Measurements from ENCODE around the gene PRAMEF9. TPM values are rescaled to one million over a fixed set of nuclear protein-coding genes. Genes with fewer than 3 reads are reported as not detected.

PRAMEF9 gene
- total RNA-seq, 4 donors from 2014 or later: not detected

GRCh38 chr1:13228343-13228781 lies 56.7 kb downstream of the PRAMEF9 start:
- H3K27me3 ChIP-seq: no peaks in the 10 kb centered on the region
- no peak overlapping the region for H3K4me3 ChIP-seq
- TF ChIP-seq, protein P1, sequence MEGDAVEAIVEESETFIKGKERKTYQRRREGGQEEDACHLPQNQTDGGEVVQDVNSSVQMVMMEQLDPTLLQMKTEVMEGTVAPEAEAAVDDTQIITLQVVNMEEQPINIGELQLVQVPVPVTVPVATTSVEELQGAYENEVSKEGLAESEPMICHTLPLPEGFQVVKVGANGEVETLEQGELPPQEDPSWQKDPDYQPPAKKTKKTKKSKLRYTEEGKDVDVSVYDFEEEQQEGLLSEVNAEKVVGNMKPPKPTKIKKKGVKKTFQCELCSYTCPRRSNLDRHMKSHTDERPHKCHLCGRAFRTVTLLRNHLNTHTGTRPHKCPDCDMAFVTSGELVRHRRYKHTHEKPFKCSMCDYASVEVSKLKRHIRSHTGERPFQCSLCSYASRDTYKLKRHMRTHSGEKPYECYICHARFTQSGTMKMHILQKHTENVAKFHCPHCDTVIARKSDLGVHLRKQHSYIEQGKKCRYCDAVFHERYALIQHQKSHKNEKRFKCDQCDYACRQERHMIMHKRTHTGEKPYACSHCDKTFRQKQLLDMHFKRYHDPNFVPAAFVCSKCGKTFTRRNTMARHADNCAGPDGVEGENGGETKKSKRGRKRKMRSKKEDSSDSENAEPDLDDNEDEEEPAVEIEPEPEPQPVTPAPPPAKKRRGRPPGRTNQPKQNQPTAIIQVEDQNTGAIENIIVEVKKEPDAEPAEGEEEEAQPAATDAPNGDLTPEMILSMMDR (IDR thresholded peaks at IDR 0.05): no peak
- no peak for TF ChIP-seq POLR2A (IDR thresholded peaks at IDR 0.05)
- no peak overlapping the region for H3K27ac ChIP-seq
- H3K36me3 ChIP-seq: no peaks in the 10 kb centered on the region
- intact Hi-C loops (cut with DNase I; ENCODE audit: low total_unique reads): no loop called here
- DNase-seq: no peak
- no peaks in the 10 kb centered on the region for H3K9me3 ChIP-seq
- no peaks in the 10 kb centered on the region for H3K4me1 ChIP-seq

Other genes starting within 250 kb of the PRAMEF9 start
- not detected for gene PRAMEF6, start 224.3 kb upstream of the PRAMEF9 start, total RNA-seq
- not detected for gene PRAMEF27, start 115.3 kb upstream of the PRAMEF9 start, total RNA-seq
- not detected for gene HNRNPCL3, start 111.1 kb upstream of the PRAMEF9 start, total RNA-seq
- not detected for gene PRAMEF25, start 101.1 kb upstream of the PRAMEF9 start, total RNA-seq
- gene HNRNPCL2, start 55.0 kb upstream of the PRAMEF9 start, total RNA-seq: not detected
- not detected for gene PRAMEF26, start 15.8 kb upstream of the PRAMEF9 start, total RNA-seq
- not detected for gene HNRNPCL4, start 6.2 kb upstream of the PRAMEF9 start, total RNA-seq
- not detected for gene PRAMEF13, start 29.6 kb downstream of the PRAMEF9 start, total RNA-seq
- gene PRAMEF18, start 54.3 kb downstream of the PRAMEF9 start, total RNA-seq: not detected
- not detected for gene PRAMEF5, start 82.3 kb downstream of the PRAMEF9 start, total RNA-seq
- not detected for gene PRAMEF8, start 113.3 kb downstream of the PRAMEF9 start, total RNA-seq
- not detected for gene PRAMEF33, start 131.7 kb downstream of the PRAMEF9 start, total RNA-seq
- not detected for gene PRAMEF15, start 143.7 kb downstream of the PRAMEF9 start, total RNA-seq
- not detected for gene PRAMEF14, start 175.3 kb downstream of the PRAMEF9 start, total RNA-seq
- gene PRAMEF19, start 200.1 kb downstream of the PRAMEF9 start, total RNA-seq: not detected
- not detected for gene PRAMEF17, start 217.8 kb downstream of the PRAMEF9 start, total RNA-seq
- gene PRAMEF20, start 238.6 kb downstream of the PRAMEF9 start, total RNA-seq: not detected